Lower lobe of right lung (tissue), 2 donors: ENCODE measurements around the gene RIPPLY2. TPM values are rescaled to one million over a fixed set of nuclear protein-coding genes. Genes with fewer than 3 reads are reported as not detected.
"Not testable (repeated sequence)": the region's sequence is repeated elsewhere in the genome, so short reads cannot be mapped to it uniquely, and the experiment has no call there.

Source experiments
- ATAC-seq, 2 donors: fragments of 200-7000 bp; cut with Tn5 transposase; one replicate each; pipeline ENCODE4 v1.9.1; 2020 to 2022; ENCODE audit warnings: mild to moderate bottlenecking in 2 of 2, moderate library complexity in 2 of 2
- DNase-seq: peaks from one replicate; pipeline ENCODE4 v3.0.0-alpha.2; 2020
- H3K27ac ChIP-seq: fragments of 200-600 bp; one replicate; pipeline ENCODE4 v1.8.0; 2022
- H3K27me3 ChIP-seq: fragments of 200-600 bp; one replicate; pipeline ENCODE4 v1.8.0; 2022; ENCODE audit warnings: low read depth
- H3K36me3 ChIP-seq: fragments of 200-600 bp; one replicate; pipeline ENCODE4 v1.8.0; 2022; ENCODE audit warnings: mild to moderate bottlenecking
- H3K4me1 ChIP-seq: fragments of 200-600 bp; one replicate; pipeline ENCODE4 v1.8.0; 2022
- H3K4me3 ChIP-seq: fragments of 200-600 bp; one replicate; pipeline ENCODE4 v1.8.0; 2022; ENCODE audit warnings: mild to moderate bottlenecking
- H3K9me3 ChIP-seq: fragments of 200-600 bp; one replicate; pipeline ENCODE4 v1.8.0; 2022
- intact Hi-C: fragments of 100-400 bp; cut with DNase I; formaldehyde crosslinking; loops from one replicate; pipeline ENCODE4 v1.11.0; 2022
- long read RNA-seq: library from polyadenylated mRNA; unstranded; transcript quantifications from one replicate; pipeline ENCODE4 v2.0.0, GENCODE V29; 2021
- total RNA-seq: library from RNA; stranded (reverse); fragmentation: NEBNext Ultra II Directional; extraction: Animal tissue kit (Norgen Biotek cat#: 25700); gene quantifications from one replicate; pipeline ENCODE4 v1.2.1, GENCODE V29; 2021
- TF ChIP-seq, protein P1 (sequence below): fragments of 200-600 bp; IDR thresholded peaks from one replicate; pipeline ENCODE4 v1.8.0; 2022; ENCODE audit warnings: antibody characterized with exemption, mild to moderate bottlenecking
- donor health status: DM: no; HTN: yes; CAD: no; lungs with severe emphysema.

Gene RIPPLY2, protein sequence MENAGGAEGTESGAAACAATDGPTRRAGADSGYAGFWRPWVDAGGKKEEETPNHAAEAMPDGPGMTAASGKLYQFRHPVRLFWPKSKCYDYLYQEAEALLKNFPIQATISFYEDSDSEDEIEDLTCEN
- not detected for total RNA-seq
- long read RNA-seq: 0 reads

DNA sequence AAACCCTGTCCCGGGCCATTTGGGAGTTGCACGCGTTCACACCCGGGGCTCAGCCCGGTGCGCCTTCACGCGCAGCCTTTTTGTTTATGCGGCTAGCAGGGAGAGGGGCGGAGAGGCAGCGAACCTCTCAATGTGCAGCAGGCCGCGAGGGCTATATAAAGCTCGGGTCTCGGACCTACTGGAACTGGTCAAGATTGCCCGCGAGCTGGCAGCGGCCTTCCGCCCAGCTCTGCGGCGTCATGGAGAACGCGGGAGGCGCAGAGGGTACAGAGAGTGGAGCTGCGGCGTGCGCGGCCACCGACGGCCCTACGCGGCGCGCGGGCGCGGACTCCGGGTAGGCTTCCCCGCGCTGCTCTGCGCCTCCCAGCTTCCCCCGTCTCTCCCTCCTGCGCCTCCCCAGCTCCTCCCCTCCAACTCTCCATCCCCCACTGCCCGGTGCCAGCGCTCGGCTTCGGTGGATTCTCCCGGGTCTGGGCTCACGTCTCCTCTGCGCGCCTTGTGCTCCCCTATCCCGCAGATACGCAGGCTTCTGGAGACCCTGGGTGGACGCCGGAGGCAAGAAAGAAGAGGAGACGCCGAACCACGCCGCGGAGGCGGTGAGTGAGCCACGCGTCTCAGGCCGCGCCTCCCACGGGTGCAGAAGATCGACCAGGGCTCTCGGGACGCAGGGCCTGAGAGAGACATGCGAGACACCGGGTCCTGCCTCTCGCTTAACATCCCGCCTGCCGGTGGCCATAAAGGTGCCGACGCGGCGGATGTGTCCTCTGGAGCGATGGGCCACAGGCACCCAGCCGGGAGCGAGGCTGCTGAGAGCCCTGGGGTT, at the start of gene RIPPLY2:
Gene RIPPLY2, plus strand, starts transcription at position 183 of the 823 bp plus-strand sequence. Its CDS starts 57 bp downstream, at position 240.
- peak; percentile 39 for DNase-seq
- Histone ChIP-seq H3K27ac (no peak within 1 kb of the TSS), H3K36me3 (no peaks in the 10 kb centered on the region), H3K27me3 (peaks cover 45% of the 10 kb centered on the region), H3K4me3 (peak within 1 kb of the TSS; percentile 50), H3K4me1 (peaks cover 15% of the 10 kb centered on the region), H3K9me3 (no peaks in the 10 kb centered on the region)
- peak; percentile 59 to 69 for ATAC-seq
- TF ChIP-seq, protein P1, sequence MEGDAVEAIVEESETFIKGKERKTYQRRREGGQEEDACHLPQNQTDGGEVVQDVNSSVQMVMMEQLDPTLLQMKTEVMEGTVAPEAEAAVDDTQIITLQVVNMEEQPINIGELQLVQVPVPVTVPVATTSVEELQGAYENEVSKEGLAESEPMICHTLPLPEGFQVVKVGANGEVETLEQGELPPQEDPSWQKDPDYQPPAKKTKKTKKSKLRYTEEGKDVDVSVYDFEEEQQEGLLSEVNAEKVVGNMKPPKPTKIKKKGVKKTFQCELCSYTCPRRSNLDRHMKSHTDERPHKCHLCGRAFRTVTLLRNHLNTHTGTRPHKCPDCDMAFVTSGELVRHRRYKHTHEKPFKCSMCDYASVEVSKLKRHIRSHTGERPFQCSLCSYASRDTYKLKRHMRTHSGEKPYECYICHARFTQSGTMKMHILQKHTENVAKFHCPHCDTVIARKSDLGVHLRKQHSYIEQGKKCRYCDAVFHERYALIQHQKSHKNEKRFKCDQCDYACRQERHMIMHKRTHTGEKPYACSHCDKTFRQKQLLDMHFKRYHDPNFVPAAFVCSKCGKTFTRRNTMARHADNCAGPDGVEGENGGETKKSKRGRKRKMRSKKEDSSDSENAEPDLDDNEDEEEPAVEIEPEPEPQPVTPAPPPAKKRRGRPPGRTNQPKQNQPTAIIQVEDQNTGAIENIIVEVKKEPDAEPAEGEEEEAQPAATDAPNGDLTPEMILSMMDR: no peak
- intact Hi-C loops: no loop called here

DNA sequence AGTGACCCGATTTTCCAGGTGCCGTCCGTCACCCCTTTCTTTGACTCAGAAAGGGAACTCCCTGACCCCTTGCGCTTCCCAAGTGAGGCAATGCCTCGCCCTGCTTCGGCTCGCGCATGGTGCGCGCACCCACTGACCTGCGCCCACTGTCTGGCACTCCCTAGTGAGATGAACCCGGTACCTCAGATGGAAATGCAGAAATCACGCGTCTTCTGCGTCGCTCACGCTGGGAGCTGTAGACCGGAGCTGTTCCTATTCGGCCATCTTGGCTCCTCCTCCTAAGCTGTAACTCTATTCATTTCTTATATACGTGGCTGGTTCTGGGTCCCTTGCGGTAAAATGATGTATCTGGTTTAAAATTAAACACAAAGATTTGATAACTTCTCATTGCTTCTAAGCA, 49.7 kb upstream of the RIPPLY2 start:
- intact Hi-C loops, DNase-seq, H3K4me1 ChIP-seq, H3K36me3 ChIP-seq, H3K27me3 ChIP-seq, H3K27ac ChIP-seq, H3K4me3 ChIP-seq, ATAC-seq, H3K9me3 ChIP-seq: not testable (repeated sequence)

DNA sequence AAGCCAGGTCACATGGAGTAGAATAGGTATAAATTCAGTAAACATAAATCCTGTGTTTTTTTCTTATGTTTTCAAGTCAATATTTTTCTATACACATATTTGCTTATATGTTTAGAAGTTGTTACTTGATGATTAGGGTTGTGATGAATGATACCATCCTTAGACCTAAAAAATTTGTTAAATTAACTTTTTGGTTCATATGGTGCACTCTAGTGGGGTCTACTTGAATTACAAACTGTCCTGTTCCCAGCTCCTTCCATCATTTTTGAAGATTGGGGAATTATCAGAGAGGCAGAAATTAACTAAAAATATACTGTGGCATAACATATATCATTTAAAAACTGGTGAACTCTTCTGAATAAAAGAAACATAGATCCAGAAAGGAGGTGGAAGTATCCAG, 48.3 kb upstream of the RIPPLY2 start:
- DNase-seq: no peak
- Histone ChIP-seq H3K36me3 (no peaks in the 10 kb centered on the region), H3K27ac (no peak overlapping the region), H3K9me3 (no peaks in the 10 kb centered on the region), H3K27me3 (no peaks in the 10 kb centered on the region), H3K4me1 (no peaks in the 10 kb centered on the region), H3K4me3 (no peak overlapping the region)
- TF ChIP-seq, protein P1: no peak
- intact Hi-C loops: no loop called here
- ATAC-seq: no peak

DNA sequence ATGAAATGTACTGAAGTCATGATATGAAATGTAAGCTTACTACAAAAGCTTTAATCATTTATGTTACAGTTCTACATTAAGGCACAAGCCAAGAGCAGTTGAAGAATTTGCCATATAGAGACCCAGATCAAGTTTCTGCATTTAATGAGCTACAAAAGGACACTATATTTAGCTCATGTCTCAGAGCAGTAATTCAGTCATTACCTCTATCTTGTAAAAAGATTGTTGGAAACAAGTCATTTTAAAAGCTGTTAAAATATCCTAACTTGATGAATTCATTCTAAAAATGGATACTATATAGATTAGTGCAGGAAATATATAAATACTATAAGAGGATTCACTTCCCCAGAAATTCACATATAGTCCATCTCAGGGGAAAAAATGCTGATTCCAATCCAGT, 45.2 kb upstream of the RIPPLY2 start:
- DNase-seq: no peak
- intact Hi-C loops: no loop called here
- Histone ChIP-seq H3K9me3 (no peaks in the 10 kb centered on the region), H3K4me1 (no peaks in the 10 kb centered on the region), H3K4me3 (no peak overlapping the region), H3K27ac (no peak overlapping the region), H3K27me3 (no peaks in the 10 kb centered on the region), H3K36me3 (no peaks in the 10 kb centered on the region)
- no peak for ATAC-seq
- TF ChIP-seq, protein P1: no peak

DNA sequence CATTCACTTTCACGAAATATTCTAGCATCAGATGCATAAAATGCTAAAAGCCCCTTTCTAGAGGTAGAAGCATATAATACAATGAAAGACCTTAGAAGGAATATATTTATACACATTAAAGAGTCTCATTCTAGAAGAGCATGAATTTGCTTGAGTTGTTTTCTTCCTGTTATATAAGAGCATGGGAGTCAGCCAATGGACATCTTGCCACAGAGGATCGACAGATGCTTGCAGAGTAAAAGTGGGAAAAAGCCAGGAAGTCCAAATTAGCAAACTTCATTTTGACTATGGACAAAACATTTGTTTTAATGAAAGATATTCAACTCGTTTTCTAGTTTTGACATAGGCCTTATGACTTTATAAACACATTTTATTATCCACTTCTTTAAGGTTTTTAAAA, 44.2 kb upstream of the RIPPLY2 start:
- Histone ChIP-seq H3K9me3 (no peaks in the 10 kb centered on the region), H3K27ac (no peak overlapping the region), H3K27me3 (no peaks in the 10 kb centered on the region), H3K4me1 (no peaks in the 10 kb centered on the region), H3K36me3 (no peaks in the 10 kb centered on the region), H3K4me3 (no peak overlapping the region)
- no peak for DNase-seq
- TF ChIP-seq, protein P1: no peak
- intact Hi-C loops: no loop called here
- no peak for ATAC-seq

DNA sequence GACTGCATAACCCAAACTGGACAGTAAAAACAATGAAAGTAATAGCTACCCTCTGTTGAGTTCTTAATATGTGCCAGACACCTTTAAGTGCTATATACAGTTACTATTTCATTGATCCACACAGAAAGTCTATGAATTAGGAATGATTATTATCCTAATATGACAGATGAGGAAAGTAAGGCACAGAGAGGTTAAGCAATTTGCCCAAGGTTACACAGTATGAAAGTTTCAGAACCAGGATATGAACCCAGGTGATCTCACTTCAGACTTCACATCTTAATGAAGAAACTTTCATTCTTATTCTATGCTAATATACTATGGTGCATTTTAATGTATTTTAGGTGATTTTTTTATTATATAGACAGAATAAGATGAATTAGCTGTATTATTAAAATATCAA, 40.6 kb upstream of the RIPPLY2 start:
- H3K4me3 ChIP-seq: no peak overlapping the region
- TF ChIP-seq, protein P1: no peak
- ATAC-seq: no peak
- H3K27ac ChIP-seq: no peak overlapping the region
- intact Hi-C loops: no loop called here
- H3K27me3 ChIP-seq: no peaks in the 10 kb centered on the region
- H3K4me1 ChIP-seq: no peaks in the 10 kb centered on the region
- no peak for DNase-seq
- no peaks in the 10 kb centered on the region for H3K36me3 ChIP-seq
- no peaks in the 10 kb centered on the region for H3K9me3 ChIP-seq
